Measurements from ENCODE around the gene BABAM2. TPM values are rescaled to one million over a fixed set of nuclear protein-coding genes. Genes with fewer than 3 reads are reported as not detected.

Gene BABAM2
- total RNA-seq, 1 donor from 2014 or later = 34.6 TPM

DNA sequence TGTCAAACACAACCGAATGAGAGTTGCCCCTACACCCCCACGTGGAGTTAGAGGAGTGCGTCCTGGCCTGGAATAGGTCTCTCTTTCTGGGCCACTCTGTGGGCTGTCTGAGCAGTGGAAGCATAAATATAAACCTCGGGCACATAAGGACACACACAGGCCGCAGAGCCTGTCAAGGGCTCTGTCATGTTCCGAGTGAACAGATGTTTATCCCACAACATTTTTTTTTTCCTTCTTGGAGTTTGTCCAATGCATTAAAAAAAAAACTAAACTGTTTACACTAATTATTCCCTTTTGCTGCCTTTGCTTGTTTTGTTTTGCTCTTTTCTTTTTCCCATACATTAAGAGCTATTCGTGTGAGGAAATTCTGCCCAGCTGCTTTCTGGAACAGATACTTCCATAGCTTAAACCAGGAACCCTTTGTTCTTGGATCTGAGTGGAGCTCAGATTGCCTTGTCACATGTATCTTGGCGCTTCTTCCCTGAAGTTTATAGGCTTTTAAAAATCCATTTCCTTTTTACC, 273.8 kb downstream of the BABAM2 start:
- no peaks in the 10 kb centered on the region for H3F3A ChIP-seq (ENCODE audit: low read depth)
- no peak for TF ChIP-seq EZH2 (IDR thresholded peaks at IDR 0.05)
- TF ChIP-seq, protein P1, sequence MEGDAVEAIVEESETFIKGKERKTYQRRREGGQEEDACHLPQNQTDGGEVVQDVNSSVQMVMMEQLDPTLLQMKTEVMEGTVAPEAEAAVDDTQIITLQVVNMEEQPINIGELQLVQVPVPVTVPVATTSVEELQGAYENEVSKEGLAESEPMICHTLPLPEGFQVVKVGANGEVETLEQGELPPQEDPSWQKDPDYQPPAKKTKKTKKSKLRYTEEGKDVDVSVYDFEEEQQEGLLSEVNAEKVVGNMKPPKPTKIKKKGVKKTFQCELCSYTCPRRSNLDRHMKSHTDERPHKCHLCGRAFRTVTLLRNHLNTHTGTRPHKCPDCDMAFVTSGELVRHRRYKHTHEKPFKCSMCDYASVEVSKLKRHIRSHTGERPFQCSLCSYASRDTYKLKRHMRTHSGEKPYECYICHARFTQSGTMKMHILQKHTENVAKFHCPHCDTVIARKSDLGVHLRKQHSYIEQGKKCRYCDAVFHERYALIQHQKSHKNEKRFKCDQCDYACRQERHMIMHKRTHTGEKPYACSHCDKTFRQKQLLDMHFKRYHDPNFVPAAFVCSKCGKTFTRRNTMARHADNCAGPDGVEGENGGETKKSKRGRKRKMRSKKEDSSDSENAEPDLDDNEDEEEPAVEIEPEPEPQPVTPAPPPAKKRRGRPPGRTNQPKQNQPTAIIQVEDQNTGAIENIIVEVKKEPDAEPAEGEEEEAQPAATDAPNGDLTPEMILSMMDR (IDR thresholded peaks at IDR 0.05) = no peak
- TF ChIP-seq EZH2phosphoT487 (IDR thresholded peaks at IDR 0.05) = no peak
- H3K79me2 ChIP-seq (ENCODE audit: low read depth) = no peaks in the 10 kb centered on the region
- Mint-ChIP-seq H3K9me3 (no peaks in the 10 kb centered on the region), H3K4me3 (no peak overlapping the region), H3K27ac (no peak overlapping the region), H3K27me3 (ENCODE audit: insufficient read depth, low read depth) (no peaks in the 10 kb centered on the region), H3K4me1 (peaks cover 7% of the 10 kb centered on the region), H3K36me3 (peaks cover under 1% of the 10 kb centered on the region)
- H3K27me3 ChIP-seq = no peaks in the 10 kb centered on the region
- no peak overlapping the region for H3K4me2 ChIP-seq
- H2AFZ ChIP-seq (replicated peaks) = no peak overlapping the region
- no peak overlapping the region for H3K4me3 ChIP-seq
- no peak overlapping the region for H3K27ac ChIP-seq
- no peaks in the 10 kb centered on the region for H3K36me3 ChIP-seq
- DNase-seq (ENCODE audit: low spot score) = no peak
- no peaks in the 10 kb centered on the region for H3K9me3 ChIP-seq (ENCODE audit: low read depth)
- no peak overlapping the region for H3K9ac ChIP-seq
- no peaks in the 10 kb centered on the region for H4K20me1 ChIP-seq (ENCODE audit: low read depth)
- H3K4me1 ChIP-seq = no peaks in the 10 kb centered on the region

DNA sequence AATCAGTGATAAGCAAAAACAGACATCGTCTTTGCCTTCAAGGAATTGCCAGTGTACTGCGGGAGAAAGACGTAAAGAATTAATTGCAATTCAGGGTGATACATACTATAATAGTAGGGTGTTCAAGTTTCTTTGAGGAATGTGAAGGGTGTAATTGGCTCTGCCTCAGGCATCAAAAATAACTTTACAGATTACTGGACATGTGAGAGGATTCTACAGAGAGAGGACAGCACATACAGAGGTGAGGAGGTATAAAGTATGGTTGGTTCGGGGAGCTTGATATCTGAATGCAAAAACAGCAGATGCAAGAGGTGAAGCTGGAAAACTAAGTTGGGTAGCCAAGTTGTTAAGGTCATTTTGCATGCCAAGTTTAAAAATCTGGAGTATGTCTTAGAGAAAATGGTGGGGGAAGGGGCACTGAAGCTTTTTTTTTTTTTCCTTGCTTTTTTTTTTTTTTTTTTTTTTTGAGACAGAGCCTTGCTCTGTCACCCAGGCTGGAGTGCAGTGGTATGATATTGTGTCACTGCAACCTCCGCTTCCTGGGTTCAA, 274.6 kb downstream of the BABAM2 start:
- Histone ChIP-seq H3K4me1 (no peaks in the 10 kb centered on the region), H4K20me1 (ENCODE audit: low read depth) (no peaks in the 10 kb centered on the region), H3K27me3 (no peaks in the 10 kb centered on the region), H3K79me2 (ENCODE audit: low read depth) (no peaks in the 10 kb centered on the region), H3K4me3 (no peak overlapping the region), H2AFZ (replicated peaks) (no peak overlapping the region), H3F3A (ENCODE audit: low read depth) (no peaks in the 10 kb centered on the region), H3K9me3 (ENCODE audit: low read depth) (no peaks in the 10 kb centered on the region), H3K27ac (no peak overlapping the region), H3K36me3 (no peaks in the 10 kb centered on the region), H3K9ac (no peak overlapping the region), H3K4me2 (no peak overlapping the region)
- H3K4me1 Mint-ChIP-seq = peaks cover 7% of the 10 kb centered on the region
- no peak overlapping the region for H3K27ac Mint-ChIP-seq
- TF ChIP-seq EZH2 (IDR thresholded peaks at IDR 0.05) (no peak), EZH2phosphoT487 (IDR thresholded peaks at IDR 0.05) (no peak)
- TF ChIP-seq, protein P1 (IDR thresholded peaks at IDR 0.05) = no peak
- no peaks in the 10 kb centered on the region for H3K36me3 Mint-ChIP-seq
- H3K4me3 Mint-ChIP-seq = no peak overlapping the region
- H3K27me3 Mint-ChIP-seq (ENCODE audit: insufficient read depth, low read depth) = no peaks in the 10 kb centered on the region
- no peaks in the 10 kb centered on the region for H3K9me3 Mint-ChIP-seq
- no peak for DNase-seq (ENCODE audit: low spot score)

DNA sequence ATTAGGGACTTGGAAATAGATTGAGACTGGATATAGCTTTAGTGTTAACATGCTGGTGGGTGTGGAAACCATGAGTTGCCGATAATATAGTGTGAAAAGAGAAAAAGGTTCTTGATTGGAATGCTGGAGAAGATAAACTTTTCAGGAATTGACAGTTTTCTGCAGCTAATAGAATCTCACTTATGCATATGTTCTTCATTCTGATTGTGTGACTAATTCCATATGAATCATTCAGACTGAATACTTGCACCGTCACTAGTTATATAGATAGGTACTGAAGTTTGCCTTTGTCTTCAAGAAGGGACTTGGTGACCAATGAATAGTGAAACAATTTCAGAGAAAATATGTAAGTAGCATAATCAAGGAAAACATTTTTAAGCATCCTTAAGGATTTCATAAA, 276.4 kb downstream of the BABAM2 start:
- Histone ChIP-seq H4K20me1 (ENCODE audit: low read depth) (no peaks in the 10 kb centered on the region), H3K36me3 (no peaks in the 10 kb centered on the region), H3K27me3 (no peaks in the 10 kb centered on the region), H3K27ac (no peak overlapping the region), H3K9me3 (ENCODE audit: low read depth) (no peaks in the 10 kb centered on the region), H3F3A (ENCODE audit: low read depth) (no peaks in the 10 kb centered on the region), H3K79me2 (ENCODE audit: low read depth) (no peaks in the 10 kb centered on the region), H3K4me3 (no peak overlapping the region), H2AFZ (replicated peaks) (no peak overlapping the region), H3K9ac (no peak overlapping the region), H3K4me2 (no peak overlapping the region), H3K4me1 (no peaks in the 10 kb centered on the region)
- Mint-ChIP-seq H3K9me3 (no peaks in the 10 kb centered on the region), H3K36me3 (no peaks in the 10 kb centered on the region), H3K27ac (no peak overlapping the region), H3K27me3 (ENCODE audit: insufficient read depth, low read depth) (no peaks in the 10 kb centered on the region), H3K4me1 (peaks cover 7% of the 10 kb centered on the region), H3K4me3 (no peak overlapping the region)
- TF ChIP-seq EZH2 (IDR thresholded peaks at IDR 0.05) (no peak), EZH2phosphoT487 (IDR thresholded peaks at IDR 0.05) (no peak)
- TF ChIP-seq, protein P1 (IDR thresholded peaks at IDR 0.05) = no peak
- no peak for DNase-seq (ENCODE audit: low spot score)

Data from neural progenitor cell (in vitro differentiated cells).